Glutamatergic neuron (in vitro differentiated cells): ENCODE data around the gene CAMTA1. TPM values are rescaled to one million over a fixed set of nuclear protein-coding genes. Genes with fewer than 3 reads are reported as not detected.

Experiments used
- DNase-seq: peaks from one replicate; pipeline ENCODE4 v3.0.0; 2022
- H3K27ac Mint-ChIP-seq: one replicate; pipeline ENCODE4 v1.8.0; 2020; ENCODE audit warnings: mild to moderate bottlenecking, mixed read lengths, inconsistent platforms; ENCODE audit not compliant: unreplicated experiment
- H3K27me3 Mint-ChIP-seq: one replicate; pipeline ENCODE4 v1.8.0; 2020; ENCODE audit warnings: mild to moderate bottlenecking, moderate library complexity, mixed read lengths, inconsistent platforms; ENCODE audit not compliant: unreplicated experiment
- H3K36me3 Mint-ChIP-seq: one replicate; pipeline ENCODE4 v1.8.0; 2020; ENCODE audit warnings: mild to moderate bottlenecking, mixed read lengths, inconsistent platforms; ENCODE audit not compliant: unreplicated experiment
- H3K4me1 Mint-ChIP-seq: one replicate; pipeline ENCODE4 v1.8.0; 2020; ENCODE audit warnings: mild to moderate bottlenecking, low read depth, mixed read lengths, inconsistent platforms; ENCODE audit not compliant: unreplicated experiment
- H3K4me3 Mint-ChIP-seq: one replicate; pipeline ENCODE4 v1.8.0; 2020; ENCODE audit warnings: mild to moderate bottlenecking, mixed read lengths, inconsistent platforms; ENCODE audit not compliant: unreplicated experiment
- H3K9me3 Mint-ChIP-seq: one replicate; pipeline ENCODE4 v1.8.0; 2020; ENCODE audit warnings: mild to moderate bottlenecking, moderate library complexity, mixed read lengths, inconsistent platforms; ENCODE audit not compliant: unreplicated experiment
- total RNA-seq: library from RNA; stranded (reverse); fragmentation: NEBNext Ultra II Directional; extraction: Animal tissue kit (Norgen Biotek cat#: 25700); gene quantifications from one replicate; pipeline ENCODE4 v1.2.1, GENCODE V29; 2021; ENCODE audit not compliant: unreplicated experiment
- TF ChIP-seq, protein P1 (sequence below): fragments of 200-600 bp; sonication (generic); IDR thresholded peaks from one replicate; pipeline ENCODE4 v1.5.0; 2021; ENCODE audit not compliant: partially characterized antibody, unreplicated experiment

Gene CAMTA1
- total RNA-seq, 1 donor from 2014 or later, result 77.2 TPM

DNA sequence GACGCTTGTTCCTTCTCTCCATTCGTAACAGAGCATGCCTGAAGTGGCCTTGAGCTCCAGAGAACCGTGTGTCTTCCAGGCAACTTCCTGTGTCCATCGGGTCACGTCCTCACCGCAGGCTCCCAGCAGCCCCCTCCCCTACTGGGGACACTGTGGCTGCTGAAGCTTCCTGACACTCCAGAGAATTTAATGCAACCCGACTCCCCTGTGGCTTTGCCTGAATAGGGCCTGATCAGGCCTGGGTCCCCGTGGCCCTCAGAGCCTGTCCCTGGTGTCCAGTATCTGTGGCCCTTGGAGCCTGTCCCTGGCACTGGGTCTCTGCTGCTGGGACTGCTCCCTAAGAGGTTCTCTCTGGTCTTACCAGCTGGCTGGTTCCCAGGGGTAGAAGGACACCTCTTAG lies 766.2 kb downstream of the CAMTA1 start:
- no peak overlapping the region for H3K27ac Mint-ChIP-seq
- DNase-seq, result peak; percentile 5
- H3K9me3 Mint-ChIP-seq, result peaks cover 11% of the 10 kb centered on the region

DNA sequence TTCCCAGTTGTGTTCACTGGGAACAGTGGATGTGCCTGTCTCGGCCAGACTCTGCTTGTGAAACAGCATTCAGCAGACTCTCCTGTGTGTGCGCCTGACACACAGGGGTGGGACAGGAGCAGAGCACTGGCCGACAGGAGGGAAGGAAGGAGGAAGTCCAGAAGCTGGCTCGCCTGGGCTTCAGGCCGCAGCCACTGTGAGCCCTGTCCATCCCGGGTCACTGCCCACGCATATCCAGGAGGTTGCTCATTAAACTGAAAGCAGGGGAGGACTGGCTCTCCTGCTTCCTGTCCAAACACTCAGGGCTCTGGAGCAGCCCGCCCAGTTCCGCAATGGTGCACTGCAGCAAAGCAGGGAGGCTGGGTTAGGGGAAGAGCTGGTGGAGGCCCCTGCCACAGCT lies 767.1 kb downstream of the CAMTA1 start:
- H3K4me3 Mint-ChIP-seq, result no peak overlapping the region
- peaks cover 17% of the 10 kb centered on the region for H3K4me1 Mint-ChIP-seq
- TF ChIP-seq, protein P1, sequence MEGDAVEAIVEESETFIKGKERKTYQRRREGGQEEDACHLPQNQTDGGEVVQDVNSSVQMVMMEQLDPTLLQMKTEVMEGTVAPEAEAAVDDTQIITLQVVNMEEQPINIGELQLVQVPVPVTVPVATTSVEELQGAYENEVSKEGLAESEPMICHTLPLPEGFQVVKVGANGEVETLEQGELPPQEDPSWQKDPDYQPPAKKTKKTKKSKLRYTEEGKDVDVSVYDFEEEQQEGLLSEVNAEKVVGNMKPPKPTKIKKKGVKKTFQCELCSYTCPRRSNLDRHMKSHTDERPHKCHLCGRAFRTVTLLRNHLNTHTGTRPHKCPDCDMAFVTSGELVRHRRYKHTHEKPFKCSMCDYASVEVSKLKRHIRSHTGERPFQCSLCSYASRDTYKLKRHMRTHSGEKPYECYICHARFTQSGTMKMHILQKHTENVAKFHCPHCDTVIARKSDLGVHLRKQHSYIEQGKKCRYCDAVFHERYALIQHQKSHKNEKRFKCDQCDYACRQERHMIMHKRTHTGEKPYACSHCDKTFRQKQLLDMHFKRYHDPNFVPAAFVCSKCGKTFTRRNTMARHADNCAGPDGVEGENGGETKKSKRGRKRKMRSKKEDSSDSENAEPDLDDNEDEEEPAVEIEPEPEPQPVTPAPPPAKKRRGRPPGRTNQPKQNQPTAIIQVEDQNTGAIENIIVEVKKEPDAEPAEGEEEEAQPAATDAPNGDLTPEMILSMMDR, result no peak
- peak; percentile 10 for DNase-seq
- H3K27ac Mint-ChIP-seq, result no peak overlapping the region
- peaks cover 15% of the 10 kb centered on the region for H3K27me3 Mint-ChIP-seq
- peaks cover 10% of the 10 kb centered on the region for H3K36me3 Mint-ChIP-seq
- peaks cover 11% of the 10 kb centered on the region for H3K9me3 Mint-ChIP-seq

More for the DNA sequence above, 766.2 kb downstream of the CAMTA1 start:
- H3K36me3 Mint-ChIP-seq, result peaks cover 10% of the 10 kb centered on the region
- H3K27me3 Mint-ChIP-seq, result peaks cover 15% of the 10 kb centered on the region
- peaks cover 17% of the 10 kb centered on the region for H3K4me1 Mint-ChIP-seq
- TF ChIP-seq, protein P1, result no peak
- H3K4me3 Mint-ChIP-seq, result no peak overlapping the region

DNA sequence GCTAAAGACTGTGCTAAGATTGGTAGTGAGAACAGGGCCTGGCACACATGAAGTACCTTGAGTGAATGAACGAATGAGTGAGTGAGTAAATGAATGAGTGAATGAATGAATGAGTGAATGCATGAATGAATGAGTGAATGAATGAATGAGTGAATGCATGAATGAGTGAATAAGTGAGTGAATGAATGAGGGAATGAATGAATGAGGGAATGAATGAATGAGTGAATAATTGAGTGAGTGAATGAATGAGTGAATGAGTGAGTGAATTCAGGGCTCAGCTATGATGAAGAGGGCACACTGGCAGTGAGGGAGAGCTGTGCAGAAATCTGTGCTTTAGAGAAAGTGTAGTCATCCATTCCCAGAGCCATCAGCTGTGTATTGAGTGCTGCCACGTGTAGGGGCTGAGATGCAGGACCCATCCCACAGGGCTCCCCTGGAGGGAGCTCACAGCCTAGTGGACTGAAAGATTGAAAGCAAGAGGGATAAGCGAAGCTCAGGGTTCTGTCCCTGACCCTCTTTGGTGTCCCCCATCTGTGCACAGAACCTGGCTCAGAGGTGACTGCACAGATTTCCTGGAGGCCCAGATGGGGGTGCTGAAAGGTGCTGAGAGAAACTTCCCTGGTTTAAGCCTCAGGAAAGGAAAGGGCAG lies 767.9 kb downstream of the CAMTA1 start:
- TF ChIP-seq, protein P1, result no peak
- Mint-ChIP-seq H3K27ac (peak overlapping the region; percentile 35), H3K36me3 (peaks cover 6% of the 10 kb centered on the region), H3K4me1 (peaks cover 17% of the 10 kb centered on the region), H3K27me3 (peaks cover 15% of the 10 kb centered on the region), H3K4me3 (no peak overlapping the region), H3K9me3 (peaks cover 11% of the 10 kb centered on the region)
- DNase-seq, result peak; percentile 10

DNA sequence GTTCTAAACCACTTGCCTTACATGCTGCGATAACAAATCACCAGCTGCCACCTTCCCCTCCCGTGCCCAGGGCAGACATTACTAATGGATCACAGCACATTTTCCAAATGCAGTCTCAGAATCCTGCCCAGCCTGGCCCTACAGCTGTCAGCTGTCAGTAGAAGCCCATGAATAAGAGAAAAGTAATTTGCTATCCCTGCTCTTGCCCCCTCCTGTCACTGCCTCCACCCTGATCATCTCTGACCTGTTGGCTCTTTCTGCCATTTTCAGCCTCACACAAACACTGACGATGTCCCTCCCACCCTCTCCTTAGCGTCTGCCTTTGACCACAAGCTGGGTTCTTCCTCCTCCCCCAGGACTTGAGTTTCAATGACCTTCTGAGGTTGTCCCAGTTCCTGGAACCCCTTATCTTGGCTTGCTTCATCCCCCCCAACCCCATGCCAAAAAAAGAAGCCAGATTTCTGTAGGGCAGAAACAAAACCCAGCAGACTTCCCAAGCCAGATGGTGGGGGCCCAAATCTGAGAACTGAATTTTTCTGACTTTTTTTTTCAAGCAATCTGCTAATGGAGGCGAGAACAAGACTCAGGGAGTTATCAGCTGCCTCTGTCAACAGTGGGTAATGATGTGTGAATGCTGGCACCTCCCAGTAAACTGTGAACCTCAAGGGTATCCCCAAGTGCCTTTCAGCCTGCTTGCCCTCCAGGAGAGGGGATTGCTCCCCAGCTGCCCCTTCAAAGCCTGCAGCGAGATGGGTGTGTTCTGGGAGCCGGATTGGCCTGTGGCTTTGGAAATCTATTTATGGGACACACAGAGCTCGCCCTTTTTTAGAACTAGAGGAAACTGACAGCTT lies 769.4 kb downstream of the CAMTA1 start:
- DNase-seq, result peak; percentile 16
- H3K27ac Mint-ChIP-seq, result peak overlapping the region; percentile 40
- H3K4me1 Mint-ChIP-seq, result peaks cover 13% of the 10 kb centered on the region
- H3K36me3 Mint-ChIP-seq, result peaks cover 6% of the 10 kb centered on the region
- H3K9me3 Mint-ChIP-seq, result peaks cover 10% of the 10 kb centered on the region
- H3K27me3 Mint-ChIP-seq, result peaks cover 14% of the 10 kb centered on the region
- no peak overlapping the region for H3K4me3 Mint-ChIP-seq
- TF ChIP-seq, protein P1, result no peak
